ENCODE results near the gene IFT172.
A peak's percentile ranks its signal among the peaks of the same experiment; 100 is the strongest.

Gene IFT172

GRCh38 chr2:27492557-27492956, 3.0 kb upstream of the IFT172 start:
- Histone ChIP-seq H3K36me3 (peaks cover 0 to 4% (median 0%) of the 10 kb centered on the region in 3 donors), H3K27me3 (peaks cover 0 to 6% of the 10 kb centered on the region in 2 donors), H3K4me3 (no peak overlapping the region), H3K9me3 (no peaks in the 10 kb centered on the region), H3K27ac (no peak overlapping the region), H3K4me1 (peaks cover 0 to 30% (median 18%) of the 10 kb centered on the region in 4 donors)
- no peak for DNase-seq
- intact Hi-C loops (cut with DNase I; ENCODE audit: low total_unique reads) = loop anchor here (10.0 kb wide), 1 partner anchor 92 kb away; the partner anchor contains the start of gene ZNF512
- no peak for TF ChIP-seq CTCF (IDR thresholded peaks at IDR 0.05)

- H3K27me3 ChIP-seq = no peaks in the 10 kb centered on the region
- DNase-seq = no peak
- H3K9me3 ChIP-seq = no peaks in the 10 kb centered on the region
- H3K4me3 ChIP-seq = peak overlapping the region; percentile 60 to 64
- peaks cover 0 to 20% (median 3%) of the 10 kb centered on the region in 3 donors for H3K36me3 ChIP-seq
- peaks cover 0 to 19% (median 12%) of the 10 kb centered on the region in 4 donors for H3K4me1 ChIP-seq
- no peak for TF ChIP-seq CTCF (IDR thresholded peaks at IDR 0.05)
- peak overlapping the region; percentile 64 to 76 for H3K27ac ChIP-seq
- intact Hi-C loops (cut with DNase I; ENCODE audit: low total_unique reads) = no loop called here
Measured at GRCh38 chr2:27489118-27489497, 435 bp downstream of the IFT172 start.

GRCh38 chr2:27485496-27485895, 4.0 kb downstream of the IFT172 start:
- Histone ChIP-seq H3K4me3 (no peak overlapping the region), H3K27me3 (no peaks in the 10 kb centered on the region), H3K4me1 (peaks cover 0 to 19% (median 10%) of the 10 kb centered on the region in 4 donors), H3K36me3 (peaks cover 23 to 52% (median 30%) of the 10 kb centered on the region in 3 donors), H3K9me3 (no peaks in the 10 kb centered on the region), H3K27ac (no peak overlapping the region)
- intact Hi-C loops (cut with DNase I; ENCODE audit: low total_unique reads) = no loop called here
- no peak for TF ChIP-seq CTCF (IDR thresholded peaks at IDR 0.05)
- DNase-seq = no peak

GRCh38 chr2:27471961-27472360, 17.6 kb downstream of the IFT172 start:
- Histone ChIP-seq H3K4me3 (no peak overlapping the region), H3K36me3 (peaks cover 38 to 89% (median 51%) of the 10 kb centered on the region in 3 donors), H3K9me3 (no peaks in the 10 kb centered on the region), H3K27me3 (no peaks in the 10 kb centered on the region), H3K27ac (no peak overlapping the region), H3K4me1 (no peaks in the 10 kb centered on the region)
- DNase-seq = no peak
- TF ChIP-seq CTCF (IDR thresholded peaks at IDR 0.05) = no peak
- intact Hi-C loops (cut with DNase I; ENCODE audit: low total_unique reads) = no loop called here

GRCh38 chr2:27464443-27464842, 25.1 kb downstream of the IFT172 start:
- peaks cover 14 to 72% (median 32%) of the 10 kb centered on the region in 3 donors for H3K36me3 ChIP-seq
- intact Hi-C loops (cut with DNase I; ENCODE audit: low total_unique reads) = no loop called here
- no peaks in the 10 kb centered on the region for H3K4me1 ChIP-seq
- H3K27me3 ChIP-seq = no peaks in the 10 kb centered on the region
- H3K4me3 ChIP-seq = no peak overlapping the region
- no peak for DNase-seq
- no peak for TF ChIP-seq CTCF (IDR thresholded peaks at IDR 0.05)
- no peak overlapping the region for H3K27ac ChIP-seq
- no peaks in the 10 kb centered on the region for H3K9me3 ChIP-seq

GRCh38 chr2:27461118-27461517, 28.4 kb downstream of the IFT172 start:
- Histone ChIP-seq H3K27me3 (no peaks in the 10 kb centered on the region), H3K4me3 (no peak overlapping the region), H3K9me3 (no peaks in the 10 kb centered on the region), H3K4me1 (no peaks in the 10 kb centered on the region), H3K27ac (no peak overlapping the region), H3K36me3 (peaks cover 43 to 84% (median 60%) of the 10 kb centered on the region in 3 donors)
- no peak for TF ChIP-seq CTCF (IDR thresholded peaks at IDR 0.05)
- DNase-seq = no peak
- intact Hi-C loops (cut with DNase I; ENCODE audit: low total_unique reads) = no loop called here
